Tibial artery (tissue), 4 donors: ENCODE measurements around the gene KCNG3.

Source experiments
- DNase-seq, 2 donors: peaks; one replicate each; pipeline ENCODE4 v3.0.0-alpha.2; 2019
- H3K27ac ChIP-seq, 2 donors: fragments of 200-600 bp; sonication (generic) in 1 of 2; 1 replicate in 1 of 2; 2 replicates in 1 of 2; pipeline ENCODE4 v1.5.1; 2018 to 2019; ENCODE audit warnings: mild to moderate bottlenecking in 1 of 2
- H3K27me3 ChIP-seq, 2 donors: fragments of 200-600 bp; sonication (generic) in 1 of 2; one replicate each; pipeline versions ENCODE4 v1.5.1 to v1.6.0; 2016 to 2019
- H3K36me3 ChIP-seq, 3 donors: fragments of 200-600 bp; sonication (generic) in 2 of 3; one replicate each; pipeline ENCODE4 v1.5.1; 2016 to 2019; ENCODE audit warnings: mild to moderate bottlenecking in 2 of 3
- H3K4me1 ChIP-seq, 4 donors: fragments of 200-600 bp; sonication (generic) in 2 of 4; 1 replicate in 3 of 4; 2 replicates in 1 of 4; pipeline ENCODE4 v1.5.1; 2016 to 2019
- H3K4me3 ChIP-seq, 2 donors: fragments of 200-600 bp; sonication (generic) in 1 of 2; 1 replicate in 1 of 2; 2 replicates in 1 of 2; pipeline ENCODE4 v1.5.1; 2018 to 2019; ENCODE audit warnings: mild to moderate bottlenecking in 2 of 2
- H3K9me3 ChIP-seq, 3 donors: fragments of 200-600 bp; sonication (generic) in 1 of 3; one replicate each; pipeline ENCODE4 v1.5.1; 2016 to 2019
- intact Hi-C: fragments of 100-400 bp; cut with DNase I; formaldehyde crosslinking; loops from one replicate; pipeline ENCODE4 v1.15.0; 2023; ENCODE audit warnings: low total_unique reads
- TF ChIP-seq, protein P1 (sequence below), 2 experiments: fragments of 200-600 bp in 1 of 2; fragments of 450-650 bp in 1 of 2; IDR thresholded peaks; one replicate each; pipeline ENCODE4 v1.5.1; 2017 to 2019; ENCODE audit warnings: antibody characterized with exemption in 2 of 2, mild to moderate bottlenecking in 1 of 2, moderate library complexity in 1 of 2

Gene KCNG3

GRCh38 chr2:42449163-42450087 is 44.4 kb downstream of the KCNG3 start:
- intact Hi-C loops: no loop called here
- H3K4me3 ChIP-seq: no peak overlapping the region
- DNase-seq: no peak
- TF ChIP-seq, protein P1, sequence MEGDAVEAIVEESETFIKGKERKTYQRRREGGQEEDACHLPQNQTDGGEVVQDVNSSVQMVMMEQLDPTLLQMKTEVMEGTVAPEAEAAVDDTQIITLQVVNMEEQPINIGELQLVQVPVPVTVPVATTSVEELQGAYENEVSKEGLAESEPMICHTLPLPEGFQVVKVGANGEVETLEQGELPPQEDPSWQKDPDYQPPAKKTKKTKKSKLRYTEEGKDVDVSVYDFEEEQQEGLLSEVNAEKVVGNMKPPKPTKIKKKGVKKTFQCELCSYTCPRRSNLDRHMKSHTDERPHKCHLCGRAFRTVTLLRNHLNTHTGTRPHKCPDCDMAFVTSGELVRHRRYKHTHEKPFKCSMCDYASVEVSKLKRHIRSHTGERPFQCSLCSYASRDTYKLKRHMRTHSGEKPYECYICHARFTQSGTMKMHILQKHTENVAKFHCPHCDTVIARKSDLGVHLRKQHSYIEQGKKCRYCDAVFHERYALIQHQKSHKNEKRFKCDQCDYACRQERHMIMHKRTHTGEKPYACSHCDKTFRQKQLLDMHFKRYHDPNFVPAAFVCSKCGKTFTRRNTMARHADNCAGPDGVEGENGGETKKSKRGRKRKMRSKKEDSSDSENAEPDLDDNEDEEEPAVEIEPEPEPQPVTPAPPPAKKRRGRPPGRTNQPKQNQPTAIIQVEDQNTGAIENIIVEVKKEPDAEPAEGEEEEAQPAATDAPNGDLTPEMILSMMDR (IDR thresholded peaks at IDR 0.05): no peak
- no peaks in the 10 kb centered on the region for H3K36me3 ChIP-seq
- peaks cover 0 to 12% of the 10 kb centered on the region in 2 donors for H3K27me3 ChIP-seq
- H3K4me1 ChIP-seq: no peaks in the 10 kb centered on the region
- H3K27ac ChIP-seq: no peak overlapping the region
- no peaks in the 10 kb centered on the region for H3K9me3 ChIP-seq

GRCh38 chr2:42448163-42448562 is 45.6 kb downstream of the KCNG3 start:
- no peak for DNase-seq
- intact Hi-C loops: no loop called here
- Histone ChIP-seq H3K36me3 (no peaks in the 10 kb centered on the region), H3K4me1 (no peaks in the 10 kb centered on the region), H3K9me3 (no peaks in the 10 kb centered on the region), H3K27ac (no peak overlapping the region), H3K27me3 (peaks cover 0 to 12% of the 10 kb centered on the region in 2 donors), H3K4me3 (no peak overlapping the region)
- TF ChIP-seq, protein P1 (IDR thresholded peaks at IDR 0.05): no peak

GRCh38 chr2:42446503-42447271 is 47.1 kb downstream of the KCNG3 start:
- Histone ChIP-seq H3K4me1 (no peaks in the 10 kb centered on the region), H3K4me3 (no peak overlapping the region), H3K36me3 (no peaks in the 10 kb centered on the region), H3K27ac (no peak overlapping the region), H3K27me3 (peaks cover 0 to 5% of the 10 kb centered on the region in 2 donors), H3K9me3 (no peaks in the 10 kb centered on the region)
- intact Hi-C loops: no loop called here
- DNase-seq: no peak
- TF ChIP-seq, protein P1 (IDR thresholded peaks at IDR 0.05): no peak

GRCh38 chr2:42443718-42444399 is 49.9 kb downstream of the KCNG3 start:
- no peak for DNase-seq
- Histone ChIP-seq H3K36me3 (no peaks in the 10 kb centered on the region), H3K27ac (no peak overlapping the region), H3K9me3 (no peaks in the 10 kb centered on the region), H3K4me1 (no peaks in the 10 kb centered on the region), H3K27me3 (no peaks in the 10 kb centered on the region), H3K4me3 (no peak overlapping the region)
- intact Hi-C loops: no loop called here
- TF ChIP-seq, protein P1 (IDR thresholded peaks at IDR 0.05): no peak

DNA sequence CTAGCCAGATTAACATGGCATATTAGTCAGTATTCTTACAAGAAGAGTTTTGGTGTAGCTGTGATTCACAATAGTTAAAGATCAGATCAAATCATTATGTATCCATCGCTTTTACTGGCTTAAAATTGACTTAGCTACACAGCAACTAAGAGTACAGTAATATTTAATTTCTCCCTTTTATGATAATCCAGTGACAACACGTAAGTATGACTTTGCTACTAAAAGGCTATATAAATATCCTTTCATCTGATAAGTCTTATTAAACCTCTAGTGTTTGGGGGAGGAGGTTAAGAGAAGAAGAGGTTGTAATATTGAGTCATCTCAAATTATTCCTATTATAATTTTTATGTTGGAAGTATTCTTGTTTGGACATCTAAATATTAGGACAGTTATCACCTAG is 51.0 kb downstream of the KCNG3 start:
- H3K9me3 ChIP-seq: no peaks in the 10 kb centered on the region
- TF ChIP-seq, protein P1 (IDR thresholded peaks at IDR 0.05): no peak
- no peaks in the 10 kb centered on the region for H3K4me1 ChIP-seq
- DNase-seq: no peak
- intact Hi-C loops: no loop called here
- H3K27ac ChIP-seq: no peak overlapping the region
- no peaks in the 10 kb centered on the region for H3K27me3 ChIP-seq
- H3K4me3 ChIP-seq: no peak overlapping the region
- no peaks in the 10 kb centered on the region for H3K36me3 ChIP-seq
